DOHH2 (cell line): ENCODE data around the gene LRRC8B.

Source experiments
- H3F3A ChIP-seq: fragments of 200-600 bp; sonication (generic), shearing (Covaris generic); 2 replicates; pipeline ENCODE4 v1.6.0; 2016; ENCODE audit warnings: antibody characterized with exemption, mild to moderate bottlenecking; ENCODE audit not compliant: control insufficient read depth, insufficient read depth
- H3K27ac ChIP-seq: fragments of 200-600 bp; sonication (generic); 2 replicates; pipeline ENCODE4 v1.5.1; 2014; ENCODE audit warnings: low read depth, mild to moderate bottlenecking, low read length, moderate library complexity
- H3K27me3 ChIP-seq: fragments of 200-600 bp; sonication (generic); 2 replicates; pipeline ENCODE4 v1.6.1; 2014; ENCODE audit warnings: mild to moderate bottlenecking, low read length, mixed read lengths; ENCODE audit not compliant: control insufficient read depth
- H3K36me3 ChIP-seq: fragments of 200-600 bp; sonication (generic); 2 replicates; pipeline ENCODE4 v1.6.1; 2014; ENCODE audit warnings: mild to moderate bottlenecking, low read length, moderate library complexity, mixed read lengths; ENCODE audit not compliant: control insufficient read depth
- H3K4me1 ChIP-seq: fragments of 200-600 bp; sonication (generic); 2 replicates; pipeline ENCODE4 v1.6.1; 2014; ENCODE audit warnings: mild to moderate bottlenecking, low read length, mixed read lengths; ENCODE audit not compliant: control insufficient read depth
- H3K4me2 ChIP-seq: fragments of 200-600 bp; sonication (generic); 2 replicates; pipeline ENCODE4 v1.6.0; 2014; ENCODE audit warnings: mild to moderate bottlenecking, low read length, moderate library complexity
- H3K4me3 ChIP-seq: fragments of 200-600 bp; sonication (generic); 2 replicates; pipeline ENCODE4 v1.5.1; 2014; ENCODE audit warnings: mild to moderate bottlenecking, low read length, mixed read lengths
- H3K79me2 ChIP-seq: fragments of 200-600 bp; sonication (generic); 2 replicates; pipeline ENCODE4 v1.6.1; 2014; ENCODE audit warnings: mild to moderate bottlenecking, low read length, mixed read lengths; ENCODE audit not compliant: control insufficient read depth
- H3K9me2 ChIP-seq: fragments of 200-600 bp; sonication (generic); replicated peaks from 2 replicates; pipeline ENCODE4 v1.6.1; 2014; ENCODE audit warnings: mild to moderate bottlenecking, low read length, mixed read lengths; ENCODE audit not compliant: control insufficient read depth
- H3K9me3 ChIP-seq: fragments of 200-600 bp; sonication (generic); 2 replicates; pipeline ENCODE4 v1.6.1; 2014; ENCODE audit warnings: antibody characterized with exemption, low read length, mixed read lengths; ENCODE audit not compliant: control insufficient read depth, insufficient read depth
- H4K20me1 ChIP-seq: fragments of 200-600 bp; sonication (generic); 2 replicates; pipeline ENCODE4 v1.6.0; 2014; ENCODE audit warnings: low read depth, mild to moderate bottlenecking, antibody characterized with exemption, low read length, moderate library complexity; ENCODE audit not compliant: control insufficient read depth, insufficient read depth
- CTCF ChIP-seq: fragments of 200-600 bp; sonication (generic); IDR thresholded peaks from one replicate; pipeline ENCODE4 v1.5.1; 2014; ENCODE audit warnings: antibody characterized with exemption, mild to moderate bottlenecking, low read depth, low read length; ENCODE audit not compliant: poor library complexity, severe bottlenecking
- EZH2phosphoT487 ChIP-seq: fragments of 200-600 bp; sonication (generic); IDR thresholded peaks from 2 replicates; pipeline ENCODE4 v1.6.1; 2017; ENCODE audit warnings: borderline replicate concordance, mild to moderate bottlenecking, antibody characterized with exemption, low read length, moderate library complexity, mixed read lengths

The LRRC8B gene

DNA sequence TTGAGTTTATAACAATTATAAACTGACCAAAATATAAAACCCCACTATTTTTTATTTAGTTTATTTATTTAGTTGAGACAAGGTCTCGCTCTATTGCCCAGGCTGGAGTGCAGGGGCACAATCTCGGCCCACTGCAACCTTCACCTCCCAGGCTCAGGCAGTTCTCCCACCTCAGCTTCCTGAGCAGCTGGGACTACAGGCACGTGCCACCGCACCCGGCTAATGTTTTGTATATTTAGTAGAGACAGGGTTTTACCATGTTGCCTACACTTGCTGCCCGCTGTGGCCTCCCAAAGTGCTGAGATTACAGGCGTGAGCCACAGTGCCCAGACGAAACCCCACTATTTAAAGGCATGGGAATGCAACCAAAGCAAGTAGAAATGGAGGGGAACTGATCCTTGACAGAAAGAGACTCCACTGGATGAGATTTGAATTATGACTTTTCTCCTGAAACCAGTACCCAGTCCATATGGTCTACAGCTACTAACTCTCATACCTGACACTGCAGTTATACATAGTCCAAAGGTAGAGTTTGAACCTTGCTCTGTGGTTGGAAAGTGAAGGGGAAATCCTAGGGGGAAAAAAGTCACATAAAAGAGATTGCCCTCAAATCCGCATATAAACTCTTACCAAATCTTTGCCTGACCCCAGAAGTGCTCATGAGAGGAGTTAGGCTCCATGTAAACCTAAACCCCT lies 119.6 kb downstream of the LRRC8B start:
- Histone ChIP-seq H3K4me2 (no peak overlapping the region), H3K36me3 (no peaks in the 10 kb centered on the region), H3K27ac (no peak overlapping the region), H3K9me3 (no peaks in the 10 kb centered on the region), H3K79me2 (no peaks in the 10 kb centered on the region), H4K20me1 (no peaks in the 10 kb centered on the region), H3K27me3 (0 out of 2 replicates have a peak, but pooled peaks cover 6% of the 10 kb centered on the region), H3K9me2 (no peaks in the 10 kb centered on the region), H3K4me1 (peaks cover 4% of the 10 kb centered on the region; the same call in 1 of the 2 replicates), H3K4me3 (no peak overlapping the region), H3F3A (no peaks in the 10 kb centered on the region; the same call in 1 of the 2 replicates)
- no peak for TF ChIP-seq CTCF
- TF ChIP-seq EZH2phosphoT487: no peak

DNA sequence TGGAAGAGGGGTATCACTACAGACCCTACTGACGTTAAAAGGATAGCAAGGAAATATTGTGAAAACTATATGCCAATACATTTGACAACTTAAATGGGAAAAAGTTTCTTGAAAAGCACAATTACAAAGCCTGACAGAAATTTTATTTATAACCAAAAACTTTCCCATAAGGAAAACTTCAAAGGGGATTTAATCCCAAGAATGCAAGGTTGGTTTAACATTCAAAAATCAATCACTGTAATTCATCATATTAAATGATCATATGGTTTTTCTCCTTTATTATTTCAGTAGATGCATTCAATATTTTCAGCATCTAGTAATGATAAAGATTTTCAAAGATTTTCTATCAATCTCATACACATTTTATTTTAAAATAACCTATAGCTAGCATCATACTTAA lies 121.6 kb downstream of the LRRC8B start:
- Histone ChIP-seq H3K36me3 (no peaks in the 10 kb centered on the region), H4K20me1 (no peaks in the 10 kb centered on the region), H3K27me3 (0 out of 2 replicates have a peak, but pooled peaks cover 4% of the 10 kb centered on the region), H3K9me3 (no peaks in the 10 kb centered on the region), H3K4me1 (peaks cover 8% of the 10 kb centered on the region; the same call in 1 of the 2 replicates), H3K27ac (no peak overlapping the region), H3K9me2 (no peaks in the 10 kb centered on the region), H3F3A (no peaks in the 10 kb centered on the region; the same call in 1 of the 2 replicates), H3K4me2 (no peak overlapping the region), H3K79me2 (no peaks in the 10 kb centered on the region), H3K4me3 (no peak overlapping the region)
- TF ChIP-seq CTCF (no peak), EZH2phosphoT487 (no peak)
